Ovary (tissue), 3 donors: Measurements from ENCODE around the gene NEU4.

Experiments used
- EP300 ChIP-seq: sonication (generic); formaldehyde crosslinking; IDR thresholded peaks from one replicate; pipeline ENCODE4 v1.6.1; 2017; ENCODE audit warnings: antibody characterized with exemption
- TF ChIP-seq, protein P1 (sequence below), 3 donors: fragments of 450-650 bp in 2 of 3; fragments of 200-600 bp in 1 of 3; IDR thresholded peaks; one replicate each; pipeline versions ENCODE4 v1.5.1 to v1.8.0; 2016 to 2022; ENCODE audit warnings: antibody characterized with exemption in 3 of 3, mild to moderate bottlenecking in 1 of 3
- donor health status: DM: no; HTN: no; CAD: no.

DNA sequence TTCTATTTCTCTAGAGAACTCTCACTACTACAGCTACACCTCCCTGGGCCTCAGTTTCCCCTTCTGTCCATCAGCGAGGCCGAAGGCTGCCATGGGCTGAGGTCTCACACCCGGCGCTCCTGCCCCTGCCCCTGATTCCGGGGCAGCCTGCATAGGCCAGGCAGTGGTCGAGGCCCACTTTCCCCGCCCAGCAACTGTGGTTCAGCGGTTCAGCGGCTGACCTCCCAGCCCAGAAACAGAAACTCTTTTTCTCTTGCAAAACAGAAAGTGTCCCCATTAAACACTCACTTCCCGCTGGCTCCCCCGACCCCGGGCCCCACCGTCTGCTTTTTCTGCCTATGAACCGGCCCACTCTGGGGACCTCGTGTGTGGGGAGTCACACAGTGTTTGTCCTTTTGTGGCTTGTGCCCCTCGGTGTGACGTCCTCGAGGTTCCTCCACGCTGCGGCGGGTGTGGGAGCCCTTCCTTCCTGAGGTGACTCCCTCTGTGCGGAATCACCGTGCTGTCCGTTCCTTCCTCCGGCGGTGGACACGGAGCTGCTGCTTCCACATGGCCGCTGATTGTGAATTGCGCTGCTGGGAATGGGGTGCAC, 33.7 kb downstream of the NEU4 start:
- TF ChIP-seq, protein P1, sequence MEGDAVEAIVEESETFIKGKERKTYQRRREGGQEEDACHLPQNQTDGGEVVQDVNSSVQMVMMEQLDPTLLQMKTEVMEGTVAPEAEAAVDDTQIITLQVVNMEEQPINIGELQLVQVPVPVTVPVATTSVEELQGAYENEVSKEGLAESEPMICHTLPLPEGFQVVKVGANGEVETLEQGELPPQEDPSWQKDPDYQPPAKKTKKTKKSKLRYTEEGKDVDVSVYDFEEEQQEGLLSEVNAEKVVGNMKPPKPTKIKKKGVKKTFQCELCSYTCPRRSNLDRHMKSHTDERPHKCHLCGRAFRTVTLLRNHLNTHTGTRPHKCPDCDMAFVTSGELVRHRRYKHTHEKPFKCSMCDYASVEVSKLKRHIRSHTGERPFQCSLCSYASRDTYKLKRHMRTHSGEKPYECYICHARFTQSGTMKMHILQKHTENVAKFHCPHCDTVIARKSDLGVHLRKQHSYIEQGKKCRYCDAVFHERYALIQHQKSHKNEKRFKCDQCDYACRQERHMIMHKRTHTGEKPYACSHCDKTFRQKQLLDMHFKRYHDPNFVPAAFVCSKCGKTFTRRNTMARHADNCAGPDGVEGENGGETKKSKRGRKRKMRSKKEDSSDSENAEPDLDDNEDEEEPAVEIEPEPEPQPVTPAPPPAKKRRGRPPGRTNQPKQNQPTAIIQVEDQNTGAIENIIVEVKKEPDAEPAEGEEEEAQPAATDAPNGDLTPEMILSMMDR (IDR thresholded peaks at IDR 0.05) = no peak
- no peak for TF ChIP-seq EP300
